ENCODE data around the gene ZNF593OS. TPM values are rescaled to one million over a fixed set of nuclear protein-coding genes. Genes with fewer than 3 reads are reported as not detected.
A peak's percentile ranks its signal among the peaks of the same experiment; 100 is the strongest.

The ZNF593OS gene
- total RNA-seq, 4 donors from 2014 or later: not detected

DNA sequence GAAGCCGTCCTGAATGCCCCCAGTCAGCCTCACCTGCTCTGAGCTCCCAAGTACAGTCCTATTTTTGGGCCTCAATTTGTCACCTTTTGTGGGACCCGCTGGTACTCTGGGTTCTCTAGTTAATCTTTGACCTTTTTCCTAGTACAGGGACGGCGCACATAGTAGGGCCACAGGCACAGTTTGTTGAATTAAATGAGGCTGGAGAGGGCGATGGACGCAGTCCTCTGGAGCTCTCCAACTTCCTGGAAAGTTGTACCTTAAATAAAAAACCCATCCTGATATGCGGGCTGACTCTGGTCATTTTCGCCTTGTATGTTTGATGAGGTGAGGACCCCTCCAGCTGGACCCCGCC is 8.0 kb downstream of the ZNF593OS start:
- TF ChIP-seq EP300 (IDR thresholded peaks at IDR 0.05) (no peak), POLR2AphosphoS5 (IDR thresholded peaks at IDR 0.05) (no peak), POLR2A (IDR thresholded peaks at IDR 0.05; ENCODE audit: low read depth) (no peak)
- TF ChIP-seq, protein P1, sequence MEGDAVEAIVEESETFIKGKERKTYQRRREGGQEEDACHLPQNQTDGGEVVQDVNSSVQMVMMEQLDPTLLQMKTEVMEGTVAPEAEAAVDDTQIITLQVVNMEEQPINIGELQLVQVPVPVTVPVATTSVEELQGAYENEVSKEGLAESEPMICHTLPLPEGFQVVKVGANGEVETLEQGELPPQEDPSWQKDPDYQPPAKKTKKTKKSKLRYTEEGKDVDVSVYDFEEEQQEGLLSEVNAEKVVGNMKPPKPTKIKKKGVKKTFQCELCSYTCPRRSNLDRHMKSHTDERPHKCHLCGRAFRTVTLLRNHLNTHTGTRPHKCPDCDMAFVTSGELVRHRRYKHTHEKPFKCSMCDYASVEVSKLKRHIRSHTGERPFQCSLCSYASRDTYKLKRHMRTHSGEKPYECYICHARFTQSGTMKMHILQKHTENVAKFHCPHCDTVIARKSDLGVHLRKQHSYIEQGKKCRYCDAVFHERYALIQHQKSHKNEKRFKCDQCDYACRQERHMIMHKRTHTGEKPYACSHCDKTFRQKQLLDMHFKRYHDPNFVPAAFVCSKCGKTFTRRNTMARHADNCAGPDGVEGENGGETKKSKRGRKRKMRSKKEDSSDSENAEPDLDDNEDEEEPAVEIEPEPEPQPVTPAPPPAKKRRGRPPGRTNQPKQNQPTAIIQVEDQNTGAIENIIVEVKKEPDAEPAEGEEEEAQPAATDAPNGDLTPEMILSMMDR (IDR thresholded peaks at IDR 0.05): no peak
- intact Hi-C loops (cut with DNase I): loop anchor here (5.0 kb wide), 2 partner anchors 56 to 126 kb away; no protein-coding TSS in a partner anchor

GRCh38 chr1:26162220-26162709 is 9.4 kb downstream of the ZNF593OS start:
- intact Hi-C loops (cut with DNase I): loop anchor here (5.0 kb wide), 2 partner anchors 55 to 125 kb away; no protein-coding TSS in a partner anchor
- WGBS: 38% methylated on average over 21 of the region's 21 CpGs
- Histone ChIP-seq H3K4me1 (peaks cover 29 to 55% (median 33%) of the 10 kb centered on the region in 4 donors), H3K4me3 (peak overlapping the region; percentile 54 to 66 (median 63)), H3K36me3 (no peaks in the 10 kb centered on the region), H3K9me3 (no peaks in the 10 kb centered on the region), H3K27me3 (peaks cover 0 to 15% (median 2%) of the 10 kb centered on the region in 4 donors), H3K27ac (replicated peaks in 1 of 4) (peak overlapping the region; percentile 47 to 71 (median 60))
- TF ChIP-seq, protein P1 (IDR thresholded peaks at IDR 0.05): no peak
- no peak for DNase-seq (ENCODE audit: extremely low spot score)

More for the DNA sequence above, 8.0 kb downstream of the ZNF593OS start:
- no peak for DNase-seq (ENCODE audit: extremely low spot score)
- no peaks in the 10 kb centered on the region for H3K36me3 ChIP-seq
- H3K9me3 ChIP-seq: no peaks in the 10 kb centered on the region
- H3K4me3 ChIP-seq: peak overlapping the region; percentile 54 to 62 (median 57)
- H3K27ac ChIP-seq (replicated peaks in 1 of 4): peak overlapping the region; percentile 72 to 75 (median 75)
- H3K4me1 ChIP-seq: peaks cover 29 to 41% (median 33%) of the 10 kb centered on the region in 4 donors
- peaks cover 0 to 4% (median 1%) of the 10 kb centered on the region in 4 donors for H3K27me3 ChIP-seq
- 65% methylated on average over 8 of the region's 9 CpGs for WGBS

DNA sequence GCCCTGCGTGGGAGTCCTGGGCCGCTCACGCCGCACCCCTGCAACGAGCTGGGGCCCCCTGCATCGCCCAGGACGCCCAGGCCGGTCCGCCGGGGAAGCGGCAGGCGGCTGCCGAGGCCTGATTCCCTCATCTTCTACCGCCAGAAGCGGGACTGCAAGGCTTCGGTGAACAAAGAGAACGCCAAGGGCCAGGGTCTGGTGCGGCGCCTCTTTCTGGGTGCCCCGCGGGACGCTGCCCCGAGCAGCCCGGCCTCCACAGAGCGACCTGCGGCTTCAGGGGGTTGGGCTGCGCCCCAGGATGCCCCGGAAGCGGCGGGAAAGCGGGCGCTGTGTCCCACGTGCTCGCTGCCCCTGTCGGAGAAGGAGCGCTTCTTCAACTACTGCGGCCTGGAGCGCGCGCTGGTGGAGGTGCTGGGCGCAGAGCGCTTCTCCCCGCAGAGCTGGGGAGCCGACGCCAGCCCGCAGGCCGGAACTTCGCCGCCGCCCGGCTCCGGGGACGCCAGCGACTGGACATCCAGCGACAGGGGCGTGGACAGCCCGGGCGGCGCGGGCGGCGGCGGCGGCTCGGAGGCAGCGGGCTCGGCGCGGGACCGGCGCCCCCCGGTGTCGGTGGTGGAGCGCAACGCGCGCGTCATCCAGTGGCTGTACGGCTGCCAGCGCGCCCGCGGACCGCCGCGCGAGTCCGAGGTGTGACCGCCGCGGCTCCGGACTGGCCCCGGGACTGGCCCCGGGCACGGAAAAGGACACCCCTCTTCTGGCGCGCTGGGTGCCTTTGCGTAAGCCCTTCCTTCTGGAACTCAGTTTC is 10.0 kb downstream of the ZNF593OS start:
- no peaks in the 10 kb centered on the region for H3K9me3 ChIP-seq
- H3K4me1 ChIP-seq: peaks cover 29 to 60% (median 33%) of the 10 kb centered on the region in 4 donors
- H3K27me3 ChIP-seq: peaks cover 0 to 22% (median 4%) of the 10 kb centered on the region in 4 donors
- H3K36me3 ChIP-seq: no peaks in the 10 kb centered on the region
- intact Hi-C loops (cut with DNase I): loop anchor here (5.0 kb wide), 2 partner anchors 54 to 124 kb away; no protein-coding TSS in a partner anchor
- TF ChIP-seq POLR2AphosphoS5 (IDR thresholded peaks at IDR 0.05) (peak in 1 of 2 donors; percentile 15), POLR2A (IDR thresholded peaks at IDR 0.05; ENCODE audit: low read depth) (no peak)
- TF ChIP-seq, protein P1 (IDR thresholded peaks at IDR 0.05): peak in 2 of 3 experiments; percentile 22 to 29
- DNase-seq (ENCODE audit: extremely low spot score): no peak
- peak overlapping the region; percentile 54 to 66 (median 63) for H3K4me3 ChIP-seq
- under 1% methylated on average over 67 of the region's 98 CpGs for WGBS
- H3K27ac ChIP-seq (replicated peaks in 1 of 4): peak overlapping the region; percentile 58 to 71 (median 67)

DNA sequence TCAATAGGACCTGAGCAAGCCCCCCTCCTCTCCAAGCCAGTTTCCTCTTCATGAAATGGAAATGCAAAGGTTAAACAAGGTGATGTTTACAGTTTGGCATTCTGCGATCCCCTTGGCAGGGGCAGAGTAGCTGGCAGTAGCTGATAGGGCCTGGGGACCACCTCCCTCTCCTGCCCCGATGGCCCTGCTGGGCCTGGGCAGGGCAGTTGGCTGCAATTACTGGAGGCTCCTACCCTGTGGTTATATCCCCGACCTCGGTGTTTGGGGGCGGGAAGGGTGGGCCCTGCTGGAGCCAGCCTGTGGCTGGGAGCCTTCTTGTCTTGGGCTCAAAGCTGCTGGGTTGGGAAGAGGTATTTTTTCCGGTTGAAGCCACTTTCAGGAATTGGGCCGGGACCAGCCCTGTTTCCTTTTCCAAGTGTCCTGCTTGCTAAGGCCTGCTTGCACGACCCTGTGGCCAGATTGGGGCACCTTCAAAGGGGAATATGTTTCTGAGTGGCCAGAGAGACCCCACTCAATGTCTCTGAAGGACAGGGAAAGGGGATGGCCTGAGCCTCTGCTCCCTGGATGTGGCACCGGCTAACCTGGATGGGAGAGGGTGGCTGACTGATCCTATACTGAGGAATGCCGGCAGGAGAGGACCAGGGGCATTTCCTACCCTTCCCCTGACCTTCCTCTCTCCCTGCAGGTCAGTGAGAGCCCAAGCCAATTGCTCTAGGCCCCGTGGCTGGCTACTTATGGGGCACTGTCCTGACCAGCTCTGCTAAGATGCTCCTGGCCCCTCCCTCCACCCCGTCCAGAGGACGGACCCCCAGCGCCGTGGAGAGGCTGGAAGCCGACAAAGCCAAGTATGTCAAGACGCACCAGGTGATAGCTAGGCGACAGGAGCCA is 10.9 kb downstream of the ZNF593OS start:
- peak overlapping the region; percentile 54 to 66 (median 63) for H3K4me3 ChIP-seq
- no peak for DNase-seq (ENCODE audit: extremely low spot score)
- no peaks in the 10 kb centered on the region for H3K36me3 ChIP-seq
- peak overlapping the region; percentile 58 to 71 (median 67) for H3K27ac ChIP-seq (replicated peaks in 1 of 4)
- H3K9me3 ChIP-seq: no peaks in the 10 kb centered on the region
- H3K4me1 ChIP-seq: peaks cover 29 to 61% (median 33%) of the 10 kb centered on the region in 4 donors
- TF ChIP-seq POLR2A (IDR thresholded peaks at IDR 0.05; ENCODE audit: low read depth): no peak
- TF ChIP-seq POLR2AphosphoS5 (IDR thresholded peaks at IDR 0.05): no peak
- TF ChIP-seq EP300 (IDR thresholded peaks at IDR 0.05): no peak
- TF ChIP-seq, protein P1 (IDR thresholded peaks at IDR 0.05): no peak
- intact Hi-C loops (cut with DNase I): loop anchor here (5.0 kb wide), 2 partner anchors 53 to 123 kb away; no protein-coding TSS in a partner anchor
- 62% methylated on average over 10 of the region's 18 CpGs for WGBS
- peaks cover 0 to 30% (median 4%) of the 10 kb centered on the region in 4 donors for H3K27me3 ChIP-seq

All from esophagus muscularis mucosa (tissue), 4 donors.